ENCODE results near the gene CCDC57.

DNA sequence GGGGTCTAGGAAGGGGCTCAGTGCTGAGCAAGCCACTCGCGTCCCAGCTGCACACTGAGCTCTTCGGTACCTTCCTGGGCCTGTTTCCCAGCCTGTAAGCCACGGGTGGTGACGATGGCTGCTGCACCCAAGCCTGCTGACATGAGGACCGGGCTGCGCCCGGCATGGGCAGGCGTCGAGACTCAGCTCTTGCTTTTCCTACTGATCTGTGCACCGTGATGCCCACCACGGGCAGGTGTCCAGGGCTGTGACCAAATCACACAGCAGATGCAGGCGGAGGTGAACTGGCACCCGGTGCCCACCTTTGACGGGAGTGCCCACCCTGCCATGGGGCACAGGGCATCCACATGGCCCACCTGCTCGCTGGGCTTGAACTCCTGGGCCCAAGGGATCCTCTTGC, 17.9 kb downstream of the CCDC57 start:
- TF ChIP-seq CTCF (IDR thresholded peaks at IDR 0.05) (no peak), POLR2A (IDR thresholded peaks at IDR 0.05) (no peak)

All from right lobe of liver (tissue), 4 donors.